Activated naive CD4-positive, alpha-beta T cell treated with anti-CD3 and anti-CD28 coated beads for 36 hours (primary cell): ENCODE results near the gene LAMC1. TPM values are rescaled to one million over a fixed set of nuclear protein-coding genes. Genes with fewer than 3 reads are reported as not detected.
A peak's percentile ranks its signal among the peaks of the same experiment; 100 is the strongest.

ENCODE experiments used
- CTCF ChIA-PET: fragments of 350-600 bp; sonication (Branson Sonifier 250); formaldehyde crosslinking; loops from one replicate; lab custom pipeline; 2021; ENCODE audit warnings: antibody characterized with exemption; lab: Charles Lee
- DNase-seq: peaks from one replicate; pipeline ENCODE4 v3.0.0-alpha.2; 2020
- H3K27ac Mint-ChIP-seq: one replicate; pipeline ENCODE4 v1.8.0; 2021; ENCODE audit warnings: mild to moderate bottlenecking, mixed read lengths
- H3K27me3 Mint-ChIP-seq: one replicate; pipeline ENCODE4 v1.8.0; 2021; ENCODE audit warnings: low read depth, mixed read lengths
- H3K36me3 Mint-ChIP-seq: one replicate; pipeline ENCODE4 v1.8.0; 2021; ENCODE audit warnings: low read depth, mixed read lengths
- H3K4me1 Mint-ChIP-seq: one replicate; pipeline ENCODE4 v1.8.0; 2021; ENCODE audit warnings: low read depth, mixed read lengths
- H3K4me3 Mint-ChIP-seq: one replicate; pipeline ENCODE4 v1.8.0; 2021; ENCODE audit warnings: mild to moderate bottlenecking, moderate library complexity, mixed read lengths
- H3K9me3 Mint-ChIP-seq: one replicate; pipeline ENCODE4 v1.8.0; 2021; ENCODE audit warnings: mixed read lengths
- intact Hi-C: fragments of 100-400 bp; cut with micrococcal nuclease; formaldehyde crosslinking; loops from one replicate; pipeline ENCODE4 v1.15.1; 2023
- total RNA-seq, 2 experiments: library from RNA; stranded (reverse); gene quantifications; one replicate each; pipeline ENCODE4 v1.2.3, GENCODE V29; 2021

Gene LAMC1
- total RNA-seq, 2 experiments from 2014 or later = 0.10 TPM; not detected in 1

DNA sequence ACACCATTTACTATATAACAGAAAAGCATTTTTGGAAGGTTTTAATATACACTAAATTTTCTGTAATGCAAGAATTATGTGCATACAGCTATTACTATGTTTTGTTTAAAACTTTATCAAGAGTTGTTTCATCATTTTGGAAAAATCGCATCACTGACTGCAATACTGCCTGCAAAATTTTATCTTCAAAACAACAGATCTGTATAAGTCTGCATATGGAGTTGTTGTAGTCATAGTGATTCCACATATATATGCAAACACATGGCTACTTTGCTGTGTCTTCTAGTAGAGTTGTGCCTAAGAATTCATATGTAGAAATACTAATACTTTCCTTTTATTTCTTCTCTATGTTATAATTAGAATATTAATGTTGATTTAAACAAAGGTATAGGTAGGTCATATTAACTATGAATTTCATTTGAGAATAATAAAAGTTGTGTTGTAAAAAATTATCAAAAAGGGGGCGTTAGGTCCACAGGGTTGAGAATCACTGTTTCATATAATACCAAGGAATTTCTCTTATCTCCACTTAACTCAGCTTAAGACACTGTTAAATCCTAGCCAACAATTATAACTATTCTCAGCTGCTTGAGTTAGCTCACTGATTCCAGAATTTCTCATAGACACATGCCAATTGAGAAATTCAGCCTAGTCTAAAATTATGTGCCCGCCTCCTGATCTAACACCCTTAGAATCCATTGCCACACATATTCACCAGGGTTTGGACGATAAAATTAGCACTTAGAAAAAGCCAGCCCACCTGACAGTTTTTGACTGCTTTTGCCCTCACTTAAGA lies 22.9 kb upstream of the LAMC1 start:
- Mint-ChIP-seq H3K36me3 (no peaks in the 10 kb centered on the region), H3K4me1 (no peaks in the 10 kb centered on the region), H3K27me3 (peaks cover 35% of the 10 kb centered on the region), H3K4me3 (no peak overlapping the region), H3K9me3 (no peaks in the 10 kb centered on the region), H3K27ac (no peak overlapping the region)
- DNase-seq = no peak
- CTCF ChIA-PET = interaction anchor here (0.6 to 1.2 kb wide), 2 partner anchors 20 to 456 kb away, joined by 3 to 4 read pairs; no protein-coding TSS in a partner anchor
- intact Hi-C loops = no loop called here

DNA sequence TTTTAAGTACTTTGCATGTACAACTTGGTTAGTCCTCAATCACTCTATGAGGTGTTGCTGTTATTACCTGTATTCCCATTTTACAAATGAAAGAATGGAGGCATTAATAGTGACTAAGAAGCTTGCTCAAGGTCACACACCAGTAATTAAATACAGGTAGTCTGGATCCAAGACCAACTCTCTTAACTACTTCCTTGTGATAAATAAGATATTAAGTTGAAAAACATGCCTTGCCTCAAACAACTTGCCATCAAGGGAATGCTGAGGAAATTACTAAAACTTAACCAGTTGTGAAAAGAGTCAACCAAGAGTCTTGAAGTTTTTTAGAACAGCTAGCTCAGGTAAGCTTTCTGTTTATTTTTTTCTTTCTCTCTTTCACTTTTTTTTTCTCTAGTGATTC lies 21.0 kb upstream of the LAMC1 start:
- no peaks in the 10 kb centered on the region for H3K4me1 Mint-ChIP-seq
- H3K4me3 Mint-ChIP-seq = no peak overlapping the region
- intact Hi-C loops = no loop called here
- no peak for DNase-seq
- peaks cover 36% of the 10 kb centered on the region for H3K27me3 Mint-ChIP-seq
- H3K9me3 Mint-ChIP-seq = peaks cover 3% of the 10 kb centered on the region
- H3K27ac Mint-ChIP-seq = no peak overlapping the region
- CTCF ChIA-PET = interaction anchor here (1.4 kb wide), 1 partner anchor 14 kb away, joined by 4 read pairs; no protein-coding TSS in a partner anchor
- no peaks in the 10 kb centered on the region for H3K36me3 Mint-ChIP-seq

DNA sequence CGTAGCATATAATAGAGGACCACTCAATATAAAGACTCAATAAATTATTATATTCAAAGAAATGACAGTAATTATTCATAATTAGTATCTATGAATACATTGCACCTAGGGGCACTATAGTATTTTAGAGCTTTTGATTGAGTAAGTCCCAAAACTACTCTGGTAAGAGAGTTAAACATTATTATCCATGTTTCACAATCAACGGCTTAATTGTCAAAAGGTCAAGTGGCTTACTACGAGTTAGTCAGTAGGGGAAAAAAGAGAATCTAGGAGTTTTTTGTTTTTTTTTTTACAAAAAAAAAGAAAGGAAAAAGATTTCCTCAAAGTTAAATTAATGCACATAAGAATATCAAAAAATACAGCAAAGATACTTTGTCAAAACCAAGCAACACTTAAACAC lies 20.4 kb upstream of the LAMC1 start:
- no peaks in the 10 kb centered on the region for H3K36me3 Mint-ChIP-seq
- CTCF ChIA-PET = interaction anchor here (0.9 to 1.4 kb wide), 2 partner anchors 9 to 15 kb away, joined by 3 to 4 read pairs; no protein-coding TSS in a partner anchor

DNA sequence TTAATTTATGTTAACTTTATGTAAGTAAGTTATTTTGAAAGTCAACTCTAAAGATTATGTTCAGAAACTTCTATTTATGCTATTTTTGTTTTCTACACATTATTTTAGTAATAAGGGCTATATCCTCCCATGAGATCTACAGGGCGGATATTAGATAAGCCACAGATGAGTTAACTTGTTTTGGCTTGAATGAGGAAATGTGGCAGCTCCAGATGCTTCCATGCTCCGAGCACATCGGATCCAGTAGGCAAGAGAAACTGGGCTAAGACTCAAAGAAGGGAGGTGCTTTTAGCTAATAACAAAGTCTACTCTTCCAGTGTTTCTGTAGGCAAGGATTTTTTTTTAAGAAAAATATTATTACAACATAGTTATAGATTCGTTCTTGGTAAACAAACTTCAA lies 20.0 kb upstream of the LAMC1 start:
- intact Hi-C loops = no loop called here
- Mint-ChIP-seq H3K27me3 (peaks cover 38% of the 10 kb centered on the region), H3K9me3 (peaks cover 3% of the 10 kb centered on the region)

More for the DNA sequence above, 20.4 kb upstream of the LAMC1 start:
- Mint-ChIP-seq H3K9me3 (peaks cover 3% of the 10 kb centered on the region), H3K4me1 (no peaks in the 10 kb centered on the region), H3K27ac (no peak overlapping the region), H3K27me3 (peaks cover 38% of the 10 kb centered on the region), H3K4me3 (no peak overlapping the region)
- intact Hi-C loops = no loop called here
- no peak for DNase-seq

DNA sequence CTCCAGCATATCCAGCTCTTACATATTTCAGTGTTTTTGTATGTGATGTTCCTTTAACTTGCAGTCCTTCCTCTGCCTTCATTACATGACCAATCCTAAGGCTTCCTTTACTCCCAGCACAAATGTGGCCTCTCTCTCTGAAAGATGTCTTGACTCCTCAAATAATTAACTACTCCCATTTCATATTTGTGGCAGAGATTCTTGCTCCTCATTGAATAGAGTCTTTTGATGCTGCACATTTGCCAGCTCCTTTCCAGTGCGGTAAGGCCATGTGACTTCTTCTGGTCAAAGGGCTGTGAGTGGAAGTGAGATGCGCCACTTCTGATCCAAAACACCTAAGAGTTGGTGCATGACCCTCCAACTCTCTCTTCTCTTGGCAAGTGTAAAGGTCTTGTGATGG lies 19.1 kb upstream of the LAMC1 start:
- no peaks in the 10 kb centered on the region for H3K36me3 Mint-ChIP-seq
- no peak for DNase-seq
- no peak overlapping the region for H3K27ac Mint-ChIP-seq
- CTCF ChIA-PET = no interaction called here
- no peak overlapping the region for H3K4me3 Mint-ChIP-seq
- intact Hi-C loops = no loop called here
- H3K27me3 Mint-ChIP-seq = peaks cover 42% of the 10 kb centered on the region
- peaks cover 3% of the 10 kb centered on the region for H3K9me3 Mint-ChIP-seq
- H3K4me1 Mint-ChIP-seq = no peaks in the 10 kb centered on the region

More for the DNA sequence above, 20.0 kb upstream of the LAMC1 start:
- no peak for DNase-seq
- Mint-ChIP-seq H3K4me3 (no peak overlapping the region), H3K36me3 (no peaks in the 10 kb centered on the region), H3K4me1 (no peaks in the 10 kb centered on the region), H3K27ac (no peak overlapping the region)
- CTCF ChIA-PET = interaction anchor here (0.9 kb wide), 1 partner anchor 9 kb away, joined by 3 read pairs; no protein-coding TSS in a partner anchor

DNA sequence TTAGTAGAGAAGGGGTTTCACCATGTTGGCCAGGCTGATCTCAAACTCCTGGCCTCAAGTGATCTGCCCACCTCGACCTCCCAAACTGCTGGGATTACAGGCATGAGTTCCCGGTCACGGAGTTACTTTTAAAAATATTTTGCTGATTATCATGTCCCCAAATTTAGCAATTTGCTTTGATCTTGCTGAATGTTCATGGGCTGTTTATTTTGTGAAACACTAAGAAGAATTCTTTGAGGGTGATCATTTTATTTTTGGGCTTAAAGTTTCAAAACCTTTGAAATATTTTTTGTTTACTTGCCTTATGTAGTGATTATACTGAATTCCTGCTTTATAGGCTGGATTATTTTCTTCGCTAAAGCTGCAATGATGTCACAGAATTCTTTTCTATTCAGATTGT lies 11.4 kb upstream of the LAMC1 start:
- intact Hi-C loops = no loop called here
- Mint-ChIP-seq H3K36me3 (no peaks in the 10 kb centered on the region), H3K27ac (no peak overlapping the region), H3K9me3 (peaks cover 14% of the 10 kb centered on the region), H3K4me3 (no peak overlapping the region), H3K4me1 (no peaks in the 10 kb centered on the region), H3K27me3 (peaks cover 40% of the 10 kb centered on the region)
- CTCF ChIA-PET = no interaction called here
- DNase-seq = no peak

DNA sequence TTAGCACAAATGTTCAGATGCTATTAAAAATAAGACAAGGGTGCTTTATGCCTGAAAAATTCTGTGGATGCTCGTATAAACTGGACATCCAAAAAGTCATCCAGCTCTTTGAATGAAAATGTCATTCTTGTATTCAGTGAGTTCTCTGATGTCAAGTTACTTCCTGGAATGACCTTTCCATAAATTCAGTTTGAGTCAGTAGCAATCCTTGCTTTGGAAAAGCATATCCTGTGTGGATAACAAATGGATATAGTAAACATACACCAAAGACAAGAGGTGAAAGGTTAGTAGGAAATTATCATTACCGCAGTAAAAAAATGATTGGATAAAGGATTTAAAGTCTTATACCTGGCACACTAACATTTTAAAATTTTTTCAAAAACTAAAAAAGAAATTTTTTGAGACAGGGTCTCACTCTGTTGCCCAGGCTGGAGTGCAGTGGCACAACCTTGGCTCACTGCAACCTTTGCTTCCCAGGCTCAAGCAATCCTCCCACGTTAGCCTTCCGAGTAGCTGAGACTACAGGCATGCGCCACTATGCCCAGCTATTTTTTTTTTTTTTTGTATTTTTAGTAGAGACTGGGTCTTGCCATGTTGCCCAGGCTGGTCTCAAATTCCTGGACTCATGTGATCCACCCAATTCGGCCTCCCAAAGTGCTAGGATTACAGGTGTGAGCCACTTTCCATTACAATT lies 10.8 kb upstream of the LAMC1 start:
- H3K4me3 Mint-ChIP-seq = no peak overlapping the region

DNA sequence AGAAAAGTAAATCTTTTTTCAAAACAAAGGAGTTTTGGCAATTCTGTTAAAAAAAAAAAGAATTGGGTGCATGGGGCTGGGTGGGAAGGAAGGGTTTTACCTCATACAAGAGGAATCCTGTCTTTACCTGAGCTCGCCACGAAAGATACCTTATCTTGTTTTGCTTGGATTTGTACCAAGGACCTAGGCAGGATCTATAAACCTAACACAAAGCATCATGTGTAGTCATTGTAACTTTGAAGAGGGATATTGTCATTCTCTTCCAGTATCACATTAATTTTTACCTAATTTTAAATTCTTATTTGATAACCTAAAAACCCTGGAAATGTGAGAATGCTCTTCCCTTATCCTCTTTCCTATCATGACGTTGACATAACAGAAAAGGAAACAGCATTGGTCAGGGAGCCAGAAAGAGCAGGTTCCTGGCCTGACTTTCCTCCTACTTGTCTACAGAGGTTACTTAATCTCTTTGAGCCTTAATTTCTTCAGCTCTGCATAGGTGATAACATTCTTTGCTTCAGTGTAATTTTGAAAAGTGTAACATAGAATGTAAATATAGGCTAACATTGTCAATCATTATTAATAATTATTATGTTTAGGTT lies 4.0 kb upstream of the LAMC1 start:
- no peak for DNase-seq
- peaks cover 10% of the 10 kb centered on the region for H3K4me1 Mint-ChIP-seq
- no peak overlapping the region for H3K4me3 Mint-ChIP-seq
- intact Hi-C loops = no loop called here
- H3K9me3 Mint-ChIP-seq = peaks cover 5% of the 10 kb centered on the region
- no peak overlapping the region for H3K27ac Mint-ChIP-seq
- H3K27me3 Mint-ChIP-seq = peaks cover 49% of the 10 kb centered on the region
- CTCF ChIA-PET = interaction anchor here (0.6 kb wide), 1 partner anchor 185 kb away, joined by 3 read pairs; no protein-coding TSS in a partner anchor
- H3K36me3 Mint-ChIP-seq = no peaks in the 10 kb centered on the region

More for the DNA sequence above, 10.8 kb upstream of the LAMC1 start:
- H3K4me1 Mint-ChIP-seq = no peaks in the 10 kb centered on the region
- peaks cover 40% of the 10 kb centered on the region for H3K27me3 Mint-ChIP-seq
- no peak overlapping the region for H3K27ac Mint-ChIP-seq
- no peaks in the 10 kb centered on the region for H3K36me3 Mint-ChIP-seq
- no peak for DNase-seq
- CTCF ChIA-PET = no interaction called here
- peaks cover 14% of the 10 kb centered on the region for H3K9me3 Mint-ChIP-seq
- intact Hi-C loops = no loop called here

DNA sequence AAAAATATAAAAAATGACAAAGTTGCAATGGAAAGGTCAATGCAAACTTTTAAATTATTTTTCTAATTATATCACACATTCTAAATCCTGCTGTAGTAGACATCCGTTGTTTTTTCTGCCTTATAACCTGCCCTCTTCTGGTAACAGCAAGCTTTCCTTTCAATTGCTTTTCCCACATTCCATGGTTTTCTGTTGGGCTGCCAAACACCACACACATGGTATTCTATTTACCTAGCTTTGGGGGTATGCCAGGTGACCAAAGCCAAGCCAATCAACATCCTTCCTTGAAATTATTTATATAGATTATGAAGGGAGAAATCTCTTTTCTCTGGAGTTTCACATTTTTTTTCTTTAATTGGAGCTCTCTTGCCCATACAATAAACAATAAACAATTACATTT lies 3.4 kb upstream of the LAMC1 start:
- no peak overlapping the region for H3K27ac Mint-ChIP-seq
- H3K9me3 Mint-ChIP-seq = peaks cover 5% of the 10 kb centered on the region
- no peak overlapping the region for H3K4me3 Mint-ChIP-seq
- no peak for DNase-seq
- no peaks in the 10 kb centered on the region for H3K36me3 Mint-ChIP-seq
- intact Hi-C loops = no loop called here
- H3K4me1 Mint-ChIP-seq = peaks cover 11% of the 10 kb centered on the region
- CTCF ChIA-PET = no interaction called here
- H3K27me3 Mint-ChIP-seq = peaks cover 54% of the 10 kb centered on the region

DNA sequence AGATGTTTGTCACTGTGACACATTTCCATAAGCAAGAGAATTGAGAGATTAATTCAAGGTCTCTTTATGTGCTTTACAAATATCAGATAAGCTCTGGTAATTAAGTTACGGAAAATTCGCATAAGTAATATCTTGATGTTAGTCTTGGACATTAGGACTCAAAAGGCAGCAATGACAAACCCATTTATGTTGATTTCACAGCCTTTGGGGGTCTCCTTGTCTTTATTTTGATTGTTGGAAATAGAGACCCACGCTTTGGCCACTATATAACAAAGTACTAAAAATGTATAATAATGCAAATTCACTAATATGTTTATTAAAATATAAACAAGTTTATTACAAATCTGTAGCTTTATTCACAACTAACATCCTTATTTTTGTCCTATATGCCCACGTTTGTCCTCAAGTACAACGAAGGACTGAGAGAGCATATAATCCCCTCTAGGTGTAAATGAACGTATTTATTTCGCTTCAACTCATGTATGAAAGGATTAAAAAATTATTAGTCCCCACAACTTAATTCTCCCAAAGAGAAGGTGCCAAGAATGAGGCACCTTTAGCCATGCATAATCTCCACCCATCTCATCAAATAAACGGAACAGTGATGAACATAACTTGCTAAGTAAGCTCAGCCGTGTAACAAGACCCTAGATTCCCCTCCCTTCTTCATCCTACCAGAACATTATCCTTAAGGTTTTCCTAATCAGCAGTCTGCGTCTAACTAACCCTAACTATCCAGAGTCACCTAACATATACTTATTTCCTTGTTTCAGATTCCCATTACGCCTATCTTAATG lies 1.6 kb upstream of the LAMC1 start:
- no peak for DNase-seq
- Mint-ChIP-seq H3K36me3 (no peaks in the 10 kb centered on the region), H3K4me3 (no peak overlapping the region), H3K4me1 (peaks cover 11% of the 10 kb centered on the region), H3K27ac (no peak overlapping the region), H3K9me3 (peaks cover 2% of the 10 kb centered on the region), H3K27me3 (peaks cover 60% of the 10 kb centered on the region)
- intact Hi-C loops = loop anchor here (2.0 kb wide), 1 partner anchor 159 kb away; no protein-coding TSS in a partner anchor
- CTCF ChIA-PET = interaction anchor here (0.6 kb wide), 2 partner anchors 16 to 17 kb away, joined by 3 to 7 read pairs; no protein-coding TSS in a partner anchor

DNA sequence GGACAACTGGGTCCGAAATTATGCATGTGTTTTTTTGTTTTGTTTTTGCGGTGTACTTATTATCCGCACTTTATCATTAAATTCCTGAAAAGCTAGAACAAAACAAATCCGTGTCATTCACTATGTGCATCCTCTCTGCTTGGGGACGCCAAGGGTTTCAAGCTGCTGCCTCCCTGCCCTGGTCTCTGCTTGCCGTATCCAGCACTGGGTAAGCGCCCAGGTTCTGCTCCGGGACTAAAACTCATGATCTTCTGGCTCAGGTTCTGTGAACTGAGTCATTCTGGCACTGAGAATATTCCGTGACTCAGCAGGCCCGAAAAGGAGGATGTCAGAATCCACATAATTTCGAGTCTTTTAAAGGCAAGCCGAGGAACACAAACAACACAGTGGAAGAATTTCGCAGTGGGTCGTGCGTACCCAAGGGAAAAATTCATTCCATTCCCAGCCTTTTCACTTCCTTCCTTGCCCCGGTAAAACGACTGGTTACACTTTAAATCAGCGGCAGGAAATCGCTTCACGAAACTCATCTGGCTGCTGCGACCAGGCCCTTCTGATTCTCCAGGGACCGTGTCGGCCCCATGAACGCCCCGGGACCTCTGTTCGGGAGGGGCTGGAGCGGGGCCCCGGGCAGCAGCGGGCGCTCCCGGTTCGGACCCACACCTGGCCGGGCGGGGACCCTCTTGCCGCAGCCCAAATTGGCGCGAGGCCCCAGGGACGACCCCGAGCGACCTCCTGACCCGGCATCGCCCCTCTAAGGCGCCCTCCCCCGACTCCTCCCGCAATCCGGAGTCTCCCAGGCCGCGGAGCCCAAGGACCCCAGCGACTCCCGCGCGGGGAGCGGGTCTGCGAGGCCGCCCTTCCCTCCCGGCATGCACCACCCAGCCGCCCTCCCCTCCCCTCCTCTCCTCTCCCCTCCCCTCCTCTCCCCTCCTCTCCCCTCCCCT lies 746 bp upstream of the LAMC1 start:
- Mint-ChIP-seq H3K4me3 (peak overlapping the region; percentile 66), H3K27me3 (peaks cover 63% of the 10 kb centered on the region), H3K9me3 (peaks cover 2% of the 10 kb centered on the region), H3K27ac (no peak overlapping the region), H3K4me1 (peaks cover 11% of the 10 kb centered on the region), H3K36me3 (no peaks in the 10 kb centered on the region)
- peak; percentile 75 for DNase-seq
- CTCF ChIA-PET = interaction anchor here (0.6 kb wide), 1 partner anchor 17 kb away, joined by 7 read pairs; no protein-coding TSS in a partner anchor
- intact Hi-C loops = loop anchor here (2.0 kb wide), 1 partner anchor 158 kb away; no protein-coding TSS in a partner anchor
